Neuronal stem cell (in vitro differentiated cells): ENCODE data around the gene OSGEPL1.

Experiments
- DNase-seq: peaks from one replicate; pipeline ENCODE4 v3.0.0-alpha.2; 2013; ENCODE audit warnings: low spot score
- H2AFZ ChIP-seq: one replicate; pipeline ENCODE4 v1.6.1; 2013; ENCODE audit warnings: mild to moderate bottlenecking, low read length, inconsistent platforms
- H2AK5ac ChIP-seq: 2 replicates; pipeline ENCODE4 v1.6.1; 2013; ENCODE audit warnings: low read depth, mild to moderate bottlenecking, inconsistent platforms, low read length, moderate library complexity, mixed read lengths
- H2BK120ac ChIP-seq: 2 replicates; pipeline ENCODE4 v1.6.1; 2013; ENCODE audit warnings: low read depth, mild to moderate bottlenecking, inconsistent platforms, low read length, moderate library complexity, mixed read lengths
- H2BK12ac ChIP-seq: one replicate; pipeline ENCODE4 v1.6.1; 2013; ENCODE audit warnings: low read length, inconsistent platforms
- H2BK15ac ChIP-seq: 2 replicates; pipeline ENCODE4 v1.6.1; 2013; ENCODE audit warnings: mild to moderate bottlenecking, low read length, inconsistent platforms, mixed read lengths
- H2BK5ac ChIP-seq: one replicate; pipeline ENCODE4 v1.6.1; 2013; ENCODE audit warnings: inconsistent platforms, mild to moderate bottlenecking, low read length, moderate library complexity
- H3K14ac ChIP-seq: one replicate; pipeline ENCODE4 v1.6.1; 2013; ENCODE audit warnings: low read length, inconsistent platforms
- H3K18ac ChIP-seq: 2 replicates; pipeline ENCODE4 v1.6.1; 2013; ENCODE audit warnings: low read length, inconsistent platforms
- H3K23ac ChIP-seq: 2 replicates; pipeline ENCODE4 v1.6.1; 2013; ENCODE audit warnings: low read depth, mild to moderate bottlenecking, mixed read lengths, low read length, inconsistent platforms; ENCODE audit not compliant: poor library complexity
- H3K27ac ChIP-seq: replicated peaks from 3 replicates; pipeline ENCODE4 v1.5.1; 2013; ENCODE audit warnings: low read length, inconsistent platforms
- H3K27me3 ChIP-seq, 3 experiments: 2 replicates each; pipeline ENCODE4 v1.6.1; 2013; ENCODE audit warnings: low read length in 3 of 3, mild to moderate bottlenecking in 2 of 3, inconsistent platforms in 1 of 3, low read depth in 1 of 3, mixed read lengths in 1 of 3, moderate library complexity in 1 of 3; ENCODE audit not compliant: control insufficient read depth in 3 of 3, insufficient read depth in 3 of 3
- H3K36me3 ChIP-seq, 2 donors: replicated peaks in 1 of 2; 2 replicates each; pipeline ENCODE4 v1.6.1; 2013; ENCODE audit warnings: low read length in 2 of 2; ENCODE audit not compliant: control insufficient read depth in 2 of 2, insufficient read depth in 2 of 2
- H3K4ac ChIP-seq: 2 replicates; pipeline ENCODE4 v1.6.1; 2013; ENCODE audit warnings: inconsistent platforms, mild to moderate bottlenecking, low read length, moderate library complexity
- H3K4me1 ChIP-seq, 2 donors: 1 replicate in 1 of 2; 2 replicates in 1 of 2; pipeline ENCODE4 v1.6.1; 2013; ENCODE audit warnings: low read length in 2 of 2, low read depth in 1 of 2; ENCODE audit not compliant: control insufficient read depth in 2 of 2, insufficient read depth in 1 of 2
- H3K4me2 ChIP-seq: one replicate; pipeline ENCODE4 v1.6.1; 2013; ENCODE audit warnings: mild to moderate bottlenecking, low read length, inconsistent platforms; ENCODE audit not compliant: insufficient read depth, poor library complexity, severe bottlenecking
- H3K4me3 ChIP-seq, 2 donors: 2 replicates each; pipeline ENCODE4 v1.5.1; 2013; ENCODE audit warnings: low read length in 2 of 2, mild to moderate bottlenecking in 2 of 2, inconsistent platforms in 1 of 2, moderate library complexity in 1 of 2
- H3K79me1 ChIP-seq: one replicate; pipeline ENCODE4 v1.6.1; 2013; ENCODE audit warnings: low read depth, mild to moderate bottlenecking, inconsistent platforms, low read length, moderate library complexity
- H3K9ac ChIP-seq: one replicate; pipeline ENCODE4 v1.6.1; 2013; ENCODE audit warnings: mild to moderate bottlenecking, low read depth, low read length, inconsistent platforms; ENCODE audit not compliant: poor library complexity
- H3K9me3 ChIP-seq, 2 donors: replicated peaks in 1 of 2; 2 replicates each; pipeline versions ENCODE3 to v1.6.1; 2013; ENCODE audit warnings: low read length in 2 of 2, mild to moderate bottlenecking in 2 of 2, inconsistent platforms in 1 of 2, low read depth in 1 of 2, mixed read lengths in 1 of 2, moderate library complexity in 1 of 2; ENCODE audit not compliant: control insufficient read depth in 2 of 2, insufficient read depth in 1 of 2
- H4K8ac ChIP-seq: one replicate; pipeline ENCODE4 v1.6.1; 2013; ENCODE audit warnings: low read depth, mild to moderate bottlenecking, inconsistent platforms, low read length, moderate library complexity
- H4K91ac ChIP-seq: one replicate; pipeline ENCODE4 v1.6.1; 2013; ENCODE audit warnings: low read length, low read depth, mild to moderate bottlenecking, inconsistent platforms; ENCODE audit not compliant: poor library complexity
- WGBS, 2 donors: extraction: QIAGEN DNeasy Blood & Tissue Kit; methylation state at CpG; one replicate each; pipeline ENCODE4 v1.1.7; 2013; ENCODE audit warnings: missing lambda C conversion rate in 2 of 2, mixed read lengths in 1 of 2; ENCODE audit not compliant: insufficient read length in 2 of 2, insufficient replicate concordance in 1 of 2; ENCODE audit errors: extremely low coverage in 2 of 2; 5-methylcytosine and 5-hydroxymethylcytosine counted together

The OSGEPL1 gene

DNA sequence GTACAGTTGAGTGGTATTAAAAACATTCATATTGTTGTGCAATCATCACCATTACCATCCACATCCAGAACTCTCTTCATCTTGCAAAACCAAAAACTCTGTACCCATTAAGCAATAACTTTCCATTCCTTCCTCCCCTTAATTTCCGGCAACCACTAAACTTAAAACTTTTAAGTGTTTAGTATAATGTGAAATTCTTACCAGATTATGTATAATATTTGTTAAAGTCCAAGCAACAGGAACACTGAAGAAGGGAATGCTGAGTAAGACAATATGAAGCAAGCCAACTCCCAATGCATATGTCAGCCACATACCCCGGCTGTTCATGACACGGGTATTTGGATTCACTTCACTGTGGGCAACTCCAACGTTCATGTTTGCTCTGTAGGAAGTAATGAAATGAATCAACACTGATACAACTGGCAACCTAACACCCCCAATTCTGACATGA is 19.7 kb upstream of the OSGEPL1 start:
- Histone ChIP-seq H3K4me1 (peaks cover 2 to 5% of the 10 kb centered on the region in 2 donors), H2BK5ac (no peak overlapping the region), H3K4me3 (peak overlapping the region in 1 of 2 donors; percentile 75), H3K4ac (no peak overlapping the region), H3K18ac (no peak overlapping the region), H2BK120ac (no peak overlapping the region), H4K91ac (no peak overlapping the region), H3K36me3 (peaks cover 10 to 71% of the 10 kb centered on the region in 2 donors), H3K9ac (no peak overlapping the region), H4K8ac (no peak overlapping the region), H3K14ac (no peak overlapping the region), H2AK5ac (no peak overlapping the region), H3K23ac (no peak overlapping the region), H2AFZ (no peak overlapping the region), H2BK12ac (no peak overlapping the region), H3K79me1 (peaks cover 2% of the 10 kb centered on the region), H3K4me2 (no peak overlapping the region), H3K9me3 (no peaks in the 10 kb centered on the region), H3K27me3 (no peaks in the 10 kb centered on the region), H2BK15ac (no peak overlapping the region), H3K27ac (no peak overlapping the region)
- no CpG with 5 or more reads among the region's 4 CpGs for WGBS, 2 donors
- no peak for DNase-seq

GRCh38 chr2:189772212-189772611 is 9.6 kb upstream of the OSGEPL1 start:
- WGBS, 2 donors = no CpG with 5 or more reads among the region's 1 CpG
- H3K18ac ChIP-seq = no peak overlapping the region
- no peak overlapping the region for H2AFZ ChIP-seq
- no peaks in the 10 kb centered on the region for H3K9me3 ChIP-seq
- no peak overlapping the region for H2AK5ac ChIP-seq
- no peak for DNase-seq
- H3K4me1 ChIP-seq = no peaks in the 10 kb centered on the region
- no peak overlapping the region for H3K23ac ChIP-seq
- H2BK15ac ChIP-seq = no peak overlapping the region
- no peak overlapping the region for H2BK120ac ChIP-seq
- no peak overlapping the region for H3K14ac ChIP-seq
- H3K27me3 ChIP-seq = no peaks in the 10 kb centered on the region
- H3K27ac ChIP-seq = no peak overlapping the region
- no peak overlapping the region for H3K4me3 ChIP-seq
- H2BK12ac ChIP-seq = no peak overlapping the region
- no peak overlapping the region for H3K4ac ChIP-seq
- H2BK5ac ChIP-seq = no peak overlapping the region
- H3K9ac ChIP-seq = no peak overlapping the region
- H4K8ac ChIP-seq = no peak overlapping the region
- no peaks in the 10 kb centered on the region for H3K79me1 ChIP-seq
- H4K91ac ChIP-seq = no peak overlapping the region
- H3K4me2 ChIP-seq = no peak overlapping the region
- peaks cover 6 to 95% of the 10 kb centered on the region in 2 donors for H3K36me3 ChIP-seq

DNA sequence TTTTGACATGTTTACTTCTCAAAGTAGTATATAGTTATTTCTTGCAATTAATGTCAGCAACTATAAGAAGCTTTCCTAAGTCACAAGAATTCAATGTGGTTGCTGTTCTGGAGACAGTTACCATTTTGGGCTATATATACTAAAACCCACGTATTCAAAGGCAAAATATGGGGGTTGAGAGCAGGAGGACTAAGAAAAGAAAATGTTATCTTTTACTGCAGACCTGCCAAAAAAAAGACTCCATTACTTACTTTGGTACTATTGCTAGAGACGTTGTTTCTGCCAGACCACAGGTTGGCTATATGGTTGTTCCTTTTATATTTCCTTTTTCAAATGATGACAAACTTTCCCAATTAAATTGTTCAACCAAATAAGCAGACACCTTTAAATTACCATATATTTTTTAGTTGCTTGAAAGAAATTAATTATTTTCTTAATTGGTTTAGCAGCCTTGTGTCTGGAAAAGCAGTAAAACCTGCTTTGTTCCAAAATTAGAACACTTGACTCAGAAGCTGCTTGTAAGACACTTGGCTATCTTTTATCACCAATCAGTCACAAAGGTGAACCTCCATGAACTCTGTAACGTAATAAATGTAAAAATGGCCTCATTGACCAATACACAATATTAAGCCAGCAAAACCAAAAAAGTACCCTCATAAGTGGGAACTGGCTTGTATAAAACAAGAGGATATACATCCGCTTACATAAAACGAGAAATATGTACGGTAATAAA is 8.2 kb upstream of the OSGEPL1 start:
- Histone ChIP-seq H2BK5ac (no peak overlapping the region), H3K27me3 (no peaks in the 10 kb centered on the region), H3K4ac (no peak overlapping the region), H3K9ac (no peak overlapping the region), H2AFZ (no peak overlapping the region), H3K14ac (no peak overlapping the region), H3K23ac (no peak overlapping the region), H3K4me1 (no peaks in the 10 kb centered on the region), H3K4me2 (no peak overlapping the region), H3K79me1 (no peaks in the 10 kb centered on the region), H3K18ac (no peak overlapping the region), H3K9me3 (no peaks in the 10 kb centered on the region), H2BK120ac (no peak overlapping the region), H4K8ac (no peak overlapping the region), H3K27ac (no peak overlapping the region), H2BK15ac (no peak overlapping the region), H4K91ac (no peak overlapping the region), H3K4me3 (no peak overlapping the region), H2BK12ac (no peak overlapping the region), H3K36me3 (peaks cover 6 to 93% of the 10 kb centered on the region in 2 donors), H2AK5ac (no peak overlapping the region)
- DNase-seq = no peak
- WGBS, 2 donors = no CpG with 5 or more reads among the region's 6 CpGs

GRCh38 chr2:189763908-189764661 is 1.5 kb upstream of the OSGEPL1 start:
- Histone ChIP-seq H4K8ac (no peak overlapping the region), H3K9me3 (no peaks in the 10 kb centered on the region), H3K4me2 (no peak overlapping the region), H3K27me3 (no peaks in the 10 kb centered on the region), H3K4me1 (peaks cover 0 to 1% of the 10 kb centered on the region in 2 donors), H2AK5ac (no peak overlapping the region), H3K9ac (no peak overlapping the region), H3K4me3 (peak overlapping the region in 1 of 2 donors; percentile 77), H3K18ac (no peak overlapping the region), H2BK15ac (no peak overlapping the region), H4K91ac (no peak overlapping the region), H3K36me3 (peaks cover 0 to 33% of the 10 kb centered on the region in 2 donors), H3K23ac (no peak overlapping the region), H3K79me1 (no peaks in the 10 kb centered on the region), H3K4ac (no peak overlapping the region), H2BK120ac (no peak overlapping the region), H3K27ac (no peak overlapping the region), H2BK12ac (no peak overlapping the region), H2BK5ac (no peak overlapping the region), H3K14ac (no peak overlapping the region), H2AFZ (no peak overlapping the region)
- WGBS, 2 donors = no CpG with 5 or more reads among the region's 4 CpGs
- no peak for DNase-seq
